HK-2 (cell line): ENCODE measurements around the gene MORC2.

Experiments used
- DNase-seq: peaks from one replicate; pipeline ENCODE4 v3.0.0-alpha.2; 2018; ENCODE audit not compliant: unreplicated experiment

MORC2 gene

GRCh38 chr22:30889268-30889995 is 79.1 kb downstream of the MORC2 start:
- DNase-seq = no peak

GRCh38 chr22:30887861-30888260 is 80.7 kb downstream of the MORC2 start:
- DNase-seq = no peak

GRCh38 chr22:30887453-30887852 is 81.1 kb downstream of the MORC2 start:
- DNase-seq = no peak

- DNase-seq = no peak
Observed at GRCh38 chr22:30885591-30885990, 83.0 kb downstream of the MORC2 start.

- no peak for DNase-seq
Observed at GRCh38 chr22:30885001-30885366, 83.6 kb downstream of the MORC2 start.

GRCh38 chr22:30884211-30885000 is 84.2 kb downstream of the MORC2 start:
- DNase-seq = no peak

GRCh38 chr22:30883586-30884145 is 84.9 kb downstream of the MORC2 start:
- DNase-seq = no peak

- DNase-seq = no peak
Observed at GRCh38 chr22:30882974-30883533, 85.5 kb downstream of the MORC2 start.

GRCh38 chr22:30882184-30882717 is 86.3 kb downstream of the MORC2 start:
- DNase-seq = no peak

- DNase-seq = no peak
Observed at GRCh38 chr22:30881361-30882183, 87.0 kb downstream of the MORC2 start.

- no peak for DNase-seq
Observed at GRCh38 chr22:30880847-30881246, 87.7 kb downstream of the MORC2 start.

- DNase-seq = no peak
Observed at GRCh38 chr22:30880181-30880601, 88.4 kb downstream of the MORC2 start.

- DNase-seq = no peak
Observed at GRCh38 chr22:30879415-30879797, 89.2 kb downstream of the MORC2 start.

GRCh38 chr22:30878516-30879414 is 89.8 kb downstream of the MORC2 start:
- no peak for DNase-seq

- DNase-seq = no peak
Observed at GRCh38 chr22:30877662-30878515, 90.7 kb downstream of the MORC2 start.

GRCh38 chr22:30876915-30877553 is 91.5 kb downstream of the MORC2 start:
- DNase-seq = no peak

- no peak for DNase-seq
Observed at GRCh38 chr22:30876221-30876751, 92.3 kb downstream of the MORC2 start.

GRCh38 chr22:30875481-30876215 is 92.9 kb downstream of the MORC2 start:
- DNase-seq = no peak
